Breast epithelium (tissue), 4 donors: Measurements from ENCODE around the gene FLYWCH2. TPM values are rescaled to one million over a fixed set of nuclear protein-coding genes. Genes with fewer than 3 reads are reported as not detected.
"Not testable (repeated sequence)": the region's sequence is repeated elsewhere in the genome, so short reads cannot be mapped to it uniquely, and the experiment has no call there.

Experiments
- DNase-seq, 2 donors: peaks; one replicate each; pipeline ENCODE4 v3.0.0-alpha.2; 2019; ENCODE audit warnings: low spot score in 2 of 2
- H3K27ac ChIP-seq, 2 donors: fragments of 200-600 bp; sonication (generic) in 1 of 2; one replicate each; pipeline ENCODE4 v1.5.1; 2016 to 2019; ENCODE audit warnings: mild to moderate bottlenecking in 1 of 2
- H3K27me3 ChIP-seq, 2 donors: fragments of 200-600 bp; sonication (generic) in 1 of 2; one replicate each; pipeline versions ENCODE4 v1.5.1 to v1.6.0; 2017 to 2019; ENCODE audit warnings: control low read depth in 1 of 2, mild to moderate bottlenecking in 1 of 2
- H3K36me3 ChIP-seq: fragments of 200-600 bp; one replicate; pipeline ENCODE4 v1.5.1; 2019
- H3K4me1 ChIP-seq, 2 donors: fragments of 200-600 bp; sonication (generic); one replicate each; pipeline ENCODE4 v1.5.1; 2016 to 2019; ENCODE audit warnings: control low read depth in 1 of 2
- H3K4me3 ChIP-seq, 3 donors: fragments of 200-600 bp; sonication (generic); 1 replicate in 2 of 3; 2 replicates in 1 of 3; pipeline ENCODE4 v1.5.1; 2016 to 2019; ENCODE audit warnings: mild to moderate bottlenecking in 3 of 3, moderate library complexity in 2 of 3
- H3K9me3 ChIP-seq, 2 donors: fragments of 200-600 bp; sonication (generic) in 1 of 2; one replicate each; pipeline ENCODE4 v1.5.1; 2016 to 2019; ENCODE audit warnings: control low read depth in 1 of 2
- CTCF ChIP-seq, 3 donors: fragments of 450-650 bp; IDR thresholded peaks; one replicate each; pipeline ENCODE4 v1.5.1; 2016 to 2017; ENCODE audit warnings: antibody characterized with exemption in 3 of 3, mild to moderate bottlenecking in 3 of 3, moderate library complexity in 3 of 3
- POLR2A ChIP-seq: fragments of 450-650 bp; IDR thresholded peaks from one replicate; pipeline ENCODE4 v1.6.1; 2016; ENCODE audit warnings: antibody characterized with exemption, mild to moderate bottlenecking, moderate library complexity
- POLR2AphosphoS5 ChIP-seq, 3 donors: sonication (generic); formaldehyde crosslinking; IDR thresholded peaks; one replicate each; pipeline ENCODE4 v1.6.1; 2017; ENCODE audit warnings: antibody characterized with exemption in 3 of 3
- intact Hi-C: fragments of 100-400 bp; cut with DNase I; formaldehyde crosslinking; loops from one replicate; pipeline ENCODE4 v1.15.1; 2023; ENCODE audit warnings: low total_unique reads
- total RNA-seq, 3 donors: library from RNA; depleted of rRNA; stranded (reverse); fragments of >200 nt; gene quantifications; one replicate each; pipeline ENCODE4 v1.1.0, GENCODE V29; 2016

Gene FLYWCH2
- total RNA-seq, 3 donors from 2014 or later, result 36.0 to 49.2 (median 47.9) TPM

DNA sequence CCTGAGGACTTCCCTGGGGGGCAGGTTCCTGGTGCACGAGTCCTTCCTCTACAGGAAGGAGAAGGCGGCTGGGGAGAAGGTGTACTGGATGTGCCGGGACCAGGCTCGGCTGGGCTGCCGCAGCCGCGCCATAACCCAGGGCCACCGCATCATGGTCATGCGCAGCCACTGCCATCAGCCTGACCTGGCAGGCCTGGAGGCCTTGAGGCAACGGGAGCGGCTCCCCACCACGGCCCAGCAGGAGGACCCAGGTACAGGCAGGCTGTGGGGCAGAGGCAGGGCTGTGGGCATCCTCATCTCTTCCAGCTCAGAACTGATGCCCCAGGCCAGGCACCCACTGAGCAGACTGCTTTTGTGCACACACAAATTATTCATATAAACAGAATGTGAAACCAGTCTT is 55.2 kb downstream of the FLYWCH2 start:
- intact Hi-C loops, result no loop called here
- Histone ChIP-seq H3K27me3 (no peaks in the 10 kb centered on the region), H3K27ac (no peak overlapping the region), H3K36me3 (no peaks in the 10 kb centered on the region), H3K9me3 (no peaks in the 10 kb centered on the region), H3K4me1 (no peaks in the 10 kb centered on the region), H3K4me3 (no peak overlapping the region)
- DNase-seq, result no peak
- TF ChIP-seq POLR2A, result no peak

GRCh38 chr16:2939968-2940367 is 57.0 kb downstream of the FLYWCH2 start:
- Histone ChIP-seq H3K27me3 (no peaks in the 10 kb centered on the region), H3K36me3 (no peaks in the 10 kb centered on the region), H3K4me1 (no peaks in the 10 kb centered on the region), H3K9me3 (no peaks in the 10 kb centered on the region), H3K27ac (no peak overlapping the region), H3K4me3 (no peak overlapping the region)
- intact Hi-C loops, result no loop called here
- DNase-seq, result no peak
- TF ChIP-seq CTCF (IDR thresholded peaks at IDR 0.05) (no peak), POLR2A (no peak), POLR2AphosphoS5 (IDR thresholded peaks at IDR 0.05) (no peak)

GRCh38 chr16:2942045-2942444 is 59.0 kb downstream of the FLYWCH2 start:
- DNase-seq, result no peak

DNA sequence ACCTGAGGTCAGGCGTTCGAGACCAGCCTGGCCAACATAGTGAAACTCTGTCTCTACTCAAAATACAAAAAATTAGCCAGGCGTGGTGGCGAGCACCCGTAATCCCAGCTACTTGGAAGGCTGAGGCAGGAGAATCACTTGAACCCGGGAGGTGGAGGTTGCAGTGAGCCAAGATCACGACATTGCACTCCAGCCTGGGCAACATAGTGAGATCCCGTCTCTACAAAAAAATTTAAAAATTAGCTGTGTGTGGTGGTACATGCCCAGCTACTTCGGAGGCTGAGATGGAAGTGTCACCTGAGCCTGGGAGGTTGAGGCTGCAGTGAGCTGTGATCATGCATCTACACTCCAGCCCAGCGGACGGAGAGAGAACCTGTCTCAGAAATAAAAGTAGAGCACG is 60.7 kb downstream of the FLYWCH2 start:
- DNase-seq, H3K4me1 ChIP-seq, H3K36me3 ChIP-seq, H3K27me3 ChIP-seq, H3K4me3 ChIP-seq, H3K27ac ChIP-seq, H3K9me3 ChIP-seq, intact Hi-C loops: not testable (repeated sequence)

More at GRCh38 chr16:2942045-2942444, 59.0 kb downstream of the FLYWCH2 start:
- TF ChIP-seq POLR2AphosphoS5 (IDR thresholded peaks at IDR 0.05) (no peak), CTCF (IDR thresholded peaks at IDR 0.05) (no peak)
- intact Hi-C loops, result no loop called here
- H3K27me3 ChIP-seq, result no peaks in the 10 kb centered on the region
- no peaks in the 10 kb centered on the region for H3K36me3 ChIP-seq
- H3K4me1 ChIP-seq, result no peaks in the 10 kb centered on the region
- no peak overlapping the region for H3K27ac ChIP-seq
- H3K4me3 ChIP-seq, result no peak overlapping the region
- no peaks in the 10 kb centered on the region for H3K9me3 ChIP-seq

GRCh38 chr16:2946649-2947048 is 63.6 kb downstream of the FLYWCH2 start:
- Histone ChIP-seq H3K27me3 (no peaks in the 10 kb centered on the region), H3K9me3 (no peaks in the 10 kb centered on the region), H3K36me3 (no peaks in the 10 kb centered on the region), H3K4me1 (no peaks in the 10 kb centered on the region), H3K27ac (no peak overlapping the region), H3K4me3 (no peak overlapping the region)
- no peak for DNase-seq
- intact Hi-C loops, result no loop called here
- TF ChIP-seq POLR2A (no peak), CTCF (IDR thresholded peaks at IDR 0.05) (no peak), POLR2AphosphoS5 (IDR thresholded peaks at IDR 0.05) (no peak)

Other genes with a start within 250 kb of the FLYWCH2 start
- 10 to 100 TPM in 2 of 3 donors, 1 to 10 TPM in 1; 8.6 to 19.6 (median 18.4) TPM for gene KCTD5, start 200.7 kb upstream of the FLYWCH2 start, total RNA-seq
- gene PRSS27, start 163.0 kb upstream of the FLYWCH2 start, total RNA-seq, result under 1 TPM in 1 of 3 donors, not detected in 2; 0.29 TPM
- 100 to 1,000 TPM; 229 to 416 (median 388) TPM for gene SRRM2, start 130.6 kb upstream of the FLYWCH2 start, total RNA-seq
- 100 to 1,000 TPM; 147 to 292 (median 230) TPM for gene ELOB, start 105.9 kb upstream of the FLYWCH2 start, total RNA-seq
- not detected for gene PRSS33, start 95.7 kb upstream of the FLYWCH2 start, total RNA-seq
- not detected for gene PRSS41, start 84.7 kb upstream of the FLYWCH2 start, total RNA-seq
- 1 to 10 TPM in 2 of 3 donors, not detected in 1; 2.9 to 4.9 TPM for gene PRSS21, start 66.0 kb upstream of the FLYWCH2 start, total RNA-seq
- gene ZG16B, start 52.9 kb upstream of the FLYWCH2 start, total RNA-seq, result 10 to 100 TPM in 2 of 3 donors, not detected in 1; 24.6 to 46.5 TPM
- gene PRSS22, start 25.0 kb upstream of the FLYWCH2 start, total RNA-seq, result 10 to 100 TPM in 2 of 3 donors, not detected in 1; 13.6 to 18.7 TPM
- 10 to 100 TPM; 28.0 to 30.9 (median 28.2) TPM for gene FLYWCH1, start 28.7 kb downstream of the FLYWCH2 start, total RNA-seq
- gene KREMEN2, start 81.1 kb downstream of the FLYWCH2 start, total RNA-seq, result under 1 TPM in 1 of 3 donors, not detected in 2; 0.33 TPM
- gene PAQR4, start 86.1 kb downstream of the FLYWCH2 start, total RNA-seq, result 1 to 10 TPM; 2.0 to 4.0 (median 3.7) TPM
- gene PKMYT1, start 97.2 kb downstream of the FLYWCH2 start, total RNA-seq, result 1 to 10 TPM in 1 of 3 donors, under 1 TPM in 2; 0.66 to 1.4 (median 0.73) TPM
- gene CLDN9, start 129.7 kb downstream of the FLYWCH2 start, total RNA-seq, result under 1 TPM in 1 of 3 donors, not detected in 2; 0.15 TPM
- not detected for gene CLDN6, start 135.0 kb downstream of the FLYWCH2 start, total RNA-seq
- 10 to 100 TPM in 2 of 3 donors, 1 to 10 TPM in 1; 6.9 to 74.1 (median 36.7) TPM for gene TNFRSF12A, start 137.2 kb downstream of the FLYWCH2 start, total RNA-seq
- 10 to 100 TPM in 2 of 3 donors, 1 to 10 TPM in 1; 8.8 to 26.5 (median 17.3) TPM for gene HCFC1R1, start 140.7 kb downstream of the FLYWCH2 start, total RNA-seq
- gene THOC6, start 140.8 kb downstream of the FLYWCH2 start, total RNA-seq, result 10 to 100 TPM; 15.5 to 26.1 (median 18.4) TPM
- 10 to 100 TPM in 2 of 3 donors, not detected in 1; 31.5 to 50.1 TPM for gene BICDL2, start 153.7 kb downstream of the FLYWCH2 start, total RNA-seq
- gene MMP25, start 163.3 kb downstream of the FLYWCH2 start, total RNA-seq, result 1 to 10 TPM in 1 of 3 donors, under 1 TPM in 2; 0.59 to 1.1 (median 0.98) TPM
- gene IL32, start 182.4 kb downstream of the FLYWCH2 start, total RNA-seq, result 10 to 100 TPM in 2 of 3 donors, 1 to 10 TPM in 1; 9.1 to 17.0 (median 12.0) TPM
- gene ZSCAN10, start 216.1 kb downstream of the FLYWCH2 start, total RNA-seq, result not detected
- gene ZNF205, start 229.4 kb downstream of the FLYWCH2 start, total RNA-seq, result 10 to 100 TPM; 12.5 to 18.9 (median 13.4) TPM